ENCODE measurements around the gene GRIN2A. TPM values are rescaled to one million over a fixed set of nuclear protein-coding genes. Genes with fewer than 3 reads are reported as not detected.
A peak's percentile ranks its signal among the peaks of the same experiment; 100 is the strongest.

GRIN2A gene
- total and polyA plus RNA-seq, 5 donors from 2014 or later: not detected

DNA sequence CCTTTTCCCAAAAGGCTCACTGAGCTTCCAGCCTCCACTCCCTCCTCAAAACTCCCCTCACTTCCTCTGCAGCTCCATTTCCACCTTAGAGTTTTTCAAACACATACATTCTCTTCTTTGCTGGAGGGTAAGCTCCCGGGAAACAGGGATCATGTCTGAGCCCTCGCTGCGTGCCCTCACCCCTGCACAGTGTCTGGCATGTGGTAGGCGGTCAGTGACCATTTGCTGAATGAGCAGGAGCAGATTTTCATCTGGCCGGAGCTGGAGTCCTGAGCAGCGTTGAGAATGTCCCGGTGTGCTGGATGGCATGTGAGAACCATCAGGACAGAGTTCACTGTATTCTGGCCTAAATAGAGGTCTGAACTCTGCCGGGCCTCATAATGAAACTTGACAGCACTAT is 274.5 kb downstream of the GRIN2A start:
- H3K36me3 ChIP-seq (ENCODE audit: control insufficient read depth, insufficient read depth, low read length): no peaks in the 10 kb centered on the region
- H3K36me3 Mint-ChIP-seq: no peaks in the 10 kb centered on the region
- peaks cover 0 to 7% (median 2%) of the 10 kb centered on the region in 7 donors for H3K9me3 Mint-ChIP-seq
- H3K4me1 ChIP-seq (ENCODE audit: control insufficient read depth, insufficient read depth, low read length, poor library complexity, severe bottlenecking): no peaks in the 10 kb centered on the region
- ATAC-seq (ENCODE audit: low read depth in 2 of 2): no peak
- no peak overlapping the region for H3K27ac Mint-ChIP-seq
- H3K27me3 ChIP-seq (ENCODE audit: control insufficient read depth, insufficient read depth, low read length): no peaks in the 10 kb centered on the region
- DNase-seq: no peak
- no peaks in the 10 kb centered on the region for H3K27me3 Mint-ChIP-seq
- no peak overlapping the region for H3K4me3 ChIP-seq (ENCODE audit: low read depth, low read length)
- no peak overlapping the region for H3K27ac ChIP-seq (ENCODE audit: insufficient read depth, low read length, poor library complexity, severe bottlenecking)
- H3K9me3 ChIP-seq (ENCODE audit: control insufficient read depth in 2 of 2, low read length in 2 of 2): no peaks in the 10 kb centered on the region
- no peak overlapping the region for H3K4me3 Mint-ChIP-seq
- no peaks in the 10 kb centered on the region for H3K4me1 Mint-ChIP-seq

DNA sequence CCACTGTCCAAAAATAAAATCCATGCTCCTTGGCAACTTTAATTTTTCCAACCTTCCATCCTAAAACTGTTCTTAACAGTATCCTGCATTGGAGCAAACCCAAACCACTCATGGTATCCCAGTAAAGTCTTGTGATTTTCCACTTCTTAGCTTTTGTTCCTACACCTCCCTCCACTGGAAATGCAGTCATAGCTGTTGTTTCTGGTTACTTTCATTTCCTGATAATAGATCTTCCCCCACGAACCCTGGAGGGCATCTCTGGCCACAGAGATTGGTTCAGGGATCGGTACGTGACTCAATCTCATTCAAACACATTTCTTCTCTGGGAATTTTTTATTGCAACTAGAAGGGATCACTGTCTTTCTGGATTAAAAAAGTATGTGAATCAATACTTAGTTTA is 276.0 kb downstream of the GRIN2A start:
- no peak overlapping the region for H3K27ac ChIP-seq (ENCODE audit: insufficient read depth, low read length, poor library complexity, severe bottlenecking)
- H3K4me1 ChIP-seq (ENCODE audit: control insufficient read depth, insufficient read depth, low read length, poor library complexity, severe bottlenecking): no peaks in the 10 kb centered on the region
- Mint-ChIP-seq H3K27ac (no peak overlapping the region), H3K4me1 (no peaks in the 10 kb centered on the region), H3K36me3 (no peaks in the 10 kb centered on the region), H3K9me3 (peaks cover 0 to 7% (median 1%) of the 10 kb centered on the region in 7 donors), H3K27me3 (no peaks in the 10 kb centered on the region), H3K4me3 (peak overlapping the region in 1 of 4 donors; percentile 18)
- ATAC-seq (ENCODE audit: low read depth in 2 of 2) (no peak), DNase-seq (no peak)
- no peaks in the 10 kb centered on the region for H3K9me3 ChIP-seq (ENCODE audit: control insufficient read depth in 2 of 2, low read length in 2 of 2)
- H3K27me3 ChIP-seq (ENCODE audit: control insufficient read depth, insufficient read depth, low read length): no peaks in the 10 kb centered on the region
- no peaks in the 10 kb centered on the region for H3K36me3 ChIP-seq (ENCODE audit: control insufficient read depth, insufficient read depth, low read length)
- H3K4me3 ChIP-seq (ENCODE audit: low read depth, low read length): no peak overlapping the region

DNA sequence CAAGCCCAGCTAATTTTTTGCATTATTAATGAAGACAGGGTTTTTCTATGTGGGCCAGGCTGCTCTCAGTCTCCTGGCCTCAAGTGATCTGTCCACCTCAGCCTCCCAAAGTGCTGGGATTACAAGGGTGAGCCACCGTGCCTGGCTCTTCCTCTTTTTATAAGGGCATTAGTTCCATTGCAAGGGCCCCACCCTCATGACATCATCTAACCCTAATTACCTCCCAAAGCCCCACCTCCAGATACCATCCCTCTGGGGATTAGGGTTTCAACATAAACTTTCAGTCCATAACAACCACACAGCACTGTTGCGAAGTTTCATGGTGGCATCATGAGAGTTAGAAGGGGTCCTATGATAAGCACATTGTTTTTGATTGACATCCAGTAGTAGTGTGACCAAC is 277.7 kb downstream of the GRIN2A start:
- DNase-seq (no peak), ATAC-seq (ENCODE audit: low read depth in 2 of 2) (no peak)
- Histone ChIP-seq H3K36me3 (ENCODE audit: control insufficient read depth, insufficient read depth, low read length) (no peaks in the 10 kb centered on the region), H3K4me1 (ENCODE audit: control insufficient read depth, insufficient read depth, low read length, poor library complexity, severe bottlenecking) (no peaks in the 10 kb centered on the region), H3K4me3 (ENCODE audit: low read depth, low read length) (no peak overlapping the region), H3K27me3 (ENCODE audit: control insufficient read depth, insufficient read depth, low read length) (no peaks in the 10 kb centered on the region), H3K9me3 (ENCODE audit: control insufficient read depth in 2 of 2, low read length in 2 of 2) (no peaks in the 10 kb centered on the region), H3K27ac (ENCODE audit: insufficient read depth, low read length, poor library complexity, severe bottlenecking) (no peak overlapping the region)
- Mint-ChIP-seq H3K4me3 (no peak overlapping the region), H3K4me1 (no peaks in the 10 kb centered on the region), H3K9me3 (peaks cover 0 to 12% (median 1%) of the 10 kb centered on the region in 7 donors), H3K36me3 (no peaks in the 10 kb centered on the region), H3K27ac (no peak overlapping the region), H3K27me3 (no peaks in the 10 kb centered on the region)

- H3K4me1 Mint-ChIP-seq: no peaks in the 10 kb centered on the region
- no peak overlapping the region for H3K27ac Mint-ChIP-seq
- peaks cover 0 to 12% (median 0%) of the 10 kb centered on the region in 7 donors for H3K9me3 Mint-ChIP-seq
- H3K36me3 ChIP-seq (ENCODE audit: control insufficient read depth, insufficient read depth, low read length): no peaks in the 10 kb centered on the region
- no peak overlapping the region for H3K4me3 ChIP-seq (ENCODE audit: low read depth, low read length)
- H3K27ac ChIP-seq (ENCODE audit: insufficient read depth, low read length, poor library complexity, severe bottlenecking): no peak overlapping the region
- H3K4me3 Mint-ChIP-seq: no peak overlapping the region
- H3K9me3 ChIP-seq (ENCODE audit: control insufficient read depth in 2 of 2, low read length in 2 of 2): no peaks in the 10 kb centered on the region
- no peaks in the 10 kb centered on the region for H3K4me1 ChIP-seq (ENCODE audit: control insufficient read depth, insufficient read depth, low read length, poor library complexity, severe bottlenecking)
- no peaks in the 10 kb centered on the region for H3K36me3 Mint-ChIP-seq
- no peaks in the 10 kb centered on the region for H3K27me3 ChIP-seq (ENCODE audit: control insufficient read depth, insufficient read depth, low read length)
- ATAC-seq (ENCODE audit: low read depth in 2 of 2) (no peak), DNase-seq (no peak)
- H3K27me3 Mint-ChIP-seq: no peaks in the 10 kb centered on the region
Observed at GRCh38 chr16:9900576-9900975, 281.7 kb downstream of the GRIN2A start.

- Mint-ChIP-seq H3K27me3 (no peaks in the 10 kb centered on the region), H3K36me3 (no peaks in the 10 kb centered on the region), H3K4me3 (no peak overlapping the region), H3K27ac (no peak overlapping the region), H3K9me3 (peaks cover 0 to 12% (median 3%) of the 10 kb centered on the region in 7 donors), H3K4me1 (no peaks in the 10 kb centered on the region)
- no peak for ATAC-seq (ENCODE audit: low read depth in 2 of 2)
- no peaks in the 10 kb centered on the region for H3K9me3 ChIP-seq (ENCODE audit: control insufficient read depth in 2 of 2, low read length in 2 of 2)
- DNase-seq: no peak
- no peaks in the 10 kb centered on the region for H3K36me3 ChIP-seq (ENCODE audit: control insufficient read depth, insufficient read depth, low read length)
- H3K4me3 ChIP-seq (ENCODE audit: low read depth, low read length): no peak overlapping the region
- H3K27ac ChIP-seq (ENCODE audit: insufficient read depth, low read length, poor library complexity, severe bottlenecking): no peak overlapping the region
- H3K27me3 ChIP-seq (ENCODE audit: control insufficient read depth, insufficient read depth, low read length): no peaks in the 10 kb centered on the region
- H3K4me1 ChIP-seq (ENCODE audit: control insufficient read depth, insufficient read depth, low read length, poor library complexity, severe bottlenecking): no peaks in the 10 kb centered on the region
Observed at GRCh38 chr16:9898555-9898954, 283.7 kb downstream of the GRIN2A start.

GRCh38 chr16:9898124-9898523 is 284.1 kb downstream of the GRIN2A start:
- Histone ChIP-seq H3K4me1 (ENCODE audit: control insufficient read depth, insufficient read depth, low read length, poor library complexity, severe bottlenecking) (no peaks in the 10 kb centered on the region), H3K27ac (ENCODE audit: insufficient read depth, low read length, poor library complexity, severe bottlenecking) (no peak overlapping the region), H3K4me3 (ENCODE audit: low read depth, low read length) (no peak overlapping the region), H3K27me3 (ENCODE audit: control insufficient read depth, insufficient read depth, low read length) (no peaks in the 10 kb centered on the region), H3K36me3 (ENCODE audit: control insufficient read depth, insufficient read depth, low read length) (no peaks in the 10 kb centered on the region), H3K9me3 (ENCODE audit: control insufficient read depth in 2 of 2, low read length in 2 of 2) (no peaks in the 10 kb centered on the region)
- Mint-ChIP-seq H3K36me3 (no peaks in the 10 kb centered on the region), H3K4me1 (no peaks in the 10 kb centered on the region), H3K27ac (no peak overlapping the region), H3K9me3 (peaks cover 0 to 12% (median 3%) of the 10 kb centered on the region in 7 donors), H3K27me3 (no peaks in the 10 kb centered on the region), H3K4me3 (no peak overlapping the region)
- DNase-seq: no peak
- no peak for ATAC-seq (ENCODE audit: low read depth in 2 of 2)

- no peak for ATAC-seq (ENCODE audit: low read depth in 2 of 2)
- Mint-ChIP-seq H3K4me1 (no peaks in the 10 kb centered on the region), H3K27me3 (no peaks in the 10 kb centered on the region), H3K9me3 (peaks cover 0 to 12% (median 3%) of the 10 kb centered on the region in 7 donors), H3K27ac (no peak overlapping the region), H3K4me3 (no peak overlapping the region), H3K36me3 (no peaks in the 10 kb centered on the region)
- no peaks in the 10 kb centered on the region for H3K4me1 ChIP-seq (ENCODE audit: control insufficient read depth, insufficient read depth, low read length, poor library complexity, severe bottlenecking)
- no peaks in the 10 kb centered on the region for H3K27me3 ChIP-seq (ENCODE audit: control insufficient read depth, insufficient read depth, low read length)
- no peaks in the 10 kb centered on the region for H3K9me3 ChIP-seq (ENCODE audit: control insufficient read depth in 2 of 2, low read length in 2 of 2)
- H3K27ac ChIP-seq (ENCODE audit: insufficient read depth, low read length, poor library complexity, severe bottlenecking): no peak overlapping the region
- H3K36me3 ChIP-seq (ENCODE audit: control insufficient read depth, insufficient read depth, low read length): no peaks in the 10 kb centered on the region
- H3K4me3 ChIP-seq (ENCODE audit: low read depth, low read length): no peak overlapping the region
- no peak for DNase-seq
Observed at GRCh38 chr16:9895817-9896216, 286.4 kb downstream of the GRIN2A start.

DNA sequence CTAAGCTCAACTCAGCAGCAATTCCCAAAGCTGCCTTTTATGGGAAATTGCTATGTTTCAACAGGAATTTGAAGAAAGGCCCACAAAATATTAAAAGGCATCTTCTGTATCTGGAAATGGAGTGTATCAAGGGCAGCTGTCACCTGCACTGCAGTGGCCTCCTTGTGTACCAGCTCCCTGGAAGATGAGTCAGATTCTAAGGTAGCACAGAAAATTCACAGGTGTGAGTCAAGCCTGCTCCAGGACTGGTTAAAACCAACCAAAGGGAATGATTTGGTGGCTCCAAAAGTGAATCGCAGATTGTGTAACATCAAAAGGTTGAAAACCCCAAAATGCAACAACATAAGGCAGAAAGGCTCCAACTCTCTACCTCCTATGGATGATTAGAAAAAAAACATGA is 296.4 kb downstream of the GRIN2A start:
- no peak overlapping the region for H3K27ac ChIP-seq (ENCODE audit: insufficient read depth, low read length, poor library complexity, severe bottlenecking)
- Mint-ChIP-seq H3K27me3 (peaks cover 5% of the 10 kb centered on the region), H3K4me3 (no peak overlapping the region), H3K36me3 (no peaks in the 10 kb centered on the region), H3K9me3 (no peaks in the 10 kb centered on the region), H3K27ac (no peak overlapping the region), H3K4me1 (peaks cover 0 to 4% (median 0%) of the 10 kb centered on the region in 4 donors)
- H3K36me3 ChIP-seq (ENCODE audit: control insufficient read depth, insufficient read depth, low read length): no peaks in the 10 kb centered on the region
- H3K9me3 ChIP-seq (ENCODE audit: control insufficient read depth in 2 of 2, low read length in 2 of 2): no peaks in the 10 kb centered on the region
- no peak for DNase-seq
- no peaks in the 10 kb centered on the region for H3K4me1 ChIP-seq (ENCODE audit: control insufficient read depth, insufficient read depth, low read length, poor library complexity, severe bottlenecking)
- H3K4me3 ChIP-seq (ENCODE audit: low read depth, low read length): no peak overlapping the region
- H3K27me3 ChIP-seq (ENCODE audit: control insufficient read depth, insufficient read depth, low read length): no peaks in the 10 kb centered on the region
- no peak for ATAC-seq (ENCODE audit: low read depth in 2 of 2)
